Kidney epithelial cell (primary cell): Measurements from ENCODE around the gene CUX1. TPM values are rescaled to one million over a fixed set of nuclear protein-coding genes. Genes with fewer than 3 reads are reported as not detected.

ENCODE experiments used
- DNase-seq: peaks from one replicate; pipeline ENCODE4 v3.0.0-alpha.2; 2010; ENCODE audit warnings: low read depth
- H3K27me3 ChIP-seq: 2 replicates; pipeline ENCODE4 v1.6.0; 2011; ENCODE audit warnings: low read length; ENCODE audit not compliant: control insufficient read depth, insufficient read depth
- H3K36me3 ChIP-seq: 2 replicates; pipeline ENCODE4 v1.5.1; 2011; ENCODE audit warnings: low read length; ENCODE audit not compliant: control insufficient read depth, insufficient read depth
- H3K4me3 ChIP-seq: 2 replicates; pipeline ENCODE4 v1.5.1; 2011; ENCODE audit warnings: low read depth, mild to moderate bottlenecking, control low read depth, low read length
- CTCF ChIP-seq: IDR thresholded peaks from 2 replicates; pipeline ENCODE4 v1.5.1; 2011; ENCODE audit warnings: mild to moderate bottlenecking, moderate library complexity, low read length, control low read depth, inconsistent platforms; ENCODE audit not compliant: insufficient read depth, poor library complexity, severe bottlenecking
- total RNA-seq: library from RNA; depleted of rRNA; stranded (reverse); fragments of >200 nt; gene quantifications from 2 replicates; pipeline ENCODE4 v1.2.3, GENCODE V29; 2015

Gene CUX1
- total RNA-seq, 1 donor from 2014 or later = 56.7 TPM

GRCh38 chr7:101869026-101869900 is 51.8 kb downstream of the CUX1 start:
- no peak for DNase-seq
- Histone ChIP-seq H3K36me3 (peaks cover 1% of the 10 kb centered on the region), H3K27me3 (no peaks in the 10 kb centered on the region), H3K4me3 (no peak overlapping the region)
- no peak for TF ChIP-seq CTCF

GRCh38 chr7:101869901-101870290 is 52.5 kb downstream of the CUX1 start:
- no peaks in the 10 kb centered on the region for H3K27me3 ChIP-seq
- TF ChIP-seq CTCF = no peak
- H3K4me3 ChIP-seq = no peak overlapping the region
- H3K36me3 ChIP-seq = peaks cover 1% of the 10 kb centered on the region
- no peak for DNase-seq

- no peak for DNase-seq
- peak; percentile 27 for TF ChIP-seq CTCF
- H3K36me3 ChIP-seq = peaks cover under 1% of the 10 kb centered on the region
- H3K4me3 ChIP-seq = no peak overlapping the region
- no peaks in the 10 kb centered on the region for H3K27me3 ChIP-seq
Measured at GRCh38 chr7:101870361-101871062, 53.1 kb downstream of the CUX1 start.

- H3K27me3 ChIP-seq = no peaks in the 10 kb centered on the region
- H3K36me3 ChIP-seq = no peaks in the 10 kb centered on the region
- no peak for TF ChIP-seq CTCF
- H3K4me3 ChIP-seq = no peak overlapping the region
- no peak for DNase-seq
Measured at GRCh38 chr7:101871351-101871750, 53.9 kb downstream of the CUX1 start.

GRCh38 chr7:101874028-101874427 is 56.6 kb downstream of the CUX1 start:
- H3K36me3 ChIP-seq = no peaks in the 10 kb centered on the region
- H3K27me3 ChIP-seq = no peaks in the 10 kb centered on the region
- no peak for DNase-seq
- H3K4me3 ChIP-seq = no peak overlapping the region
- TF ChIP-seq CTCF = no peak
